Panc1 (cell line): ENCODE results near the gene FILIP1. TPM values are rescaled to one million over a fixed set of nuclear protein-coding genes. Genes with fewer than 3 reads are reported as not detected.

Source experiments
- ATAC-seq: fragments of 200-7000 bp; cut with Tn5 transposase; 2 replicates; pipeline ENCODE4 v1.9.1; 2020; ENCODE audit warnings: mild to moderate bottlenecking, moderate library complexity
- BruUV-seq: library from RNA; stranded (reverse); fragments of 400-500 nt; replicated peaks from 2 replicates; lab custom pipeline; 2021; lab: Mats Ljungman, UMichigan
- CTCF ChIA-PET: fragments of 300-600 bp; sonication (Branson Sonifier 250); formaldehyde crosslinking; loops from one replicate; lab custom pipeline; 2022; ENCODE audit warnings: antibody characterized with exemption; lab: Charles Lee
- POLR2A ChIA-PET: fragments of 300-600 bp; sonication (Branson Sonifier 250); formaldehyde crosslinking; loops from one replicate; lab custom pipeline; 2022; ENCODE audit warnings: antibody characterized with exemption; lab: Charles Lee
- DNase-seq: peaks from one replicate; pipeline ENCODE4 v3.0.0-alpha.2; 2010; ENCODE audit warnings: low read depth, low spot score
- H3K27ac ChIP-seq: 2 replicates; pipeline ENCODE4 v1.5.1; 2011; ENCODE audit warnings: mild to moderate bottlenecking, low read length, inconsistent platforms
- H3K27me3 ChIP-seq: fragments of 200-500 bp; sonication (Bioruptor generic); 2 replicates; pipeline ENCODE4 v1.6.0; 2014; ENCODE audit warnings: low read length, inconsistent platforms; ENCODE audit not compliant: control insufficient read depth, insufficient read depth
- H3K36me3 ChIP-seq: fragments of 200-500 bp; sonication (Bioruptor generic); 2 replicates; pipeline ENCODE4 v1.5.1; 2014; ENCODE audit warnings: inconsistent platforms, mild to moderate bottlenecking, low read length, moderate library complexity; ENCODE audit not compliant: control insufficient read depth, insufficient read depth
- H3K4me1 ChIP-seq: 2 replicates; pipeline ENCODE4 v1.5.1; 2011; ENCODE audit warnings: inconsistent platforms, mild to moderate bottlenecking, low read length, moderate library complexity; ENCODE audit not compliant: control insufficient read depth, insufficient read depth
- H3K4me3 ChIP-seq, 2 experiments: 2 replicates each; pipeline ENCODE4 v1.5.1; 2011 to 2012; ENCODE audit warnings: low read depth in 2 of 2, low read length in 2 of 2, mild to moderate bottlenecking in 2 of 2, inconsistent platforms in 1 of 2, moderate library complexity in 1 of 2
- H3K9me3 ChIP-seq: fragments of 200-500 bp; sonication (Bioruptor generic); 2 replicates; pipeline ENCODE4 v1.5.1; 2014; ENCODE audit warnings: low read depth, mild to moderate bottlenecking, inconsistent platforms, low read length, moderate library complexity; ENCODE audit not compliant: control insufficient read depth, insufficient read depth
- POLR2AphosphoS5 ChIP-seq: IDR thresholded peaks from 2 replicates; pipeline ENCODE4 v1.6.1; 2012; ENCODE audit warnings: mild to moderate bottlenecking, low read depth, low read length, moderate library complexity
- SIN3A ChIP-seq: IDR thresholded peaks from 2 replicates; pipeline ENCODE4 v1.6.1; 2012; ENCODE audit warnings: low read depth, mild to moderate bottlenecking, low read length, moderate library complexity, borderline replicate concordance; ENCODE audit not compliant: insufficient read depth
- TCF7L2 ChIP-seq: IDR thresholded peaks from 2 replicates; pipeline ENCODE4 v1.6.1; 2011; ENCODE audit warnings: mild to moderate bottlenecking, low read depth, low read length, inconsistent platforms
- in situ Hi-C: cut with HindIII; loops from 2 replicates; pipeline ENCODE4 v1.10.0; 2016; ENCODE audit warnings: low sequenced_read_pairs, low pct_unique_long_range_greater_than_20kb
- intact Hi-C: fragments of 100-400 bp; cut with micrococcal nuclease; formaldehyde crosslinking; loops from one replicate; pipeline ENCODE4 v1.10.0; 2022; ENCODE audit not compliant: unreplicated experiment
- total RNA-seq: library from RNA; stranded (reverse); gene quantifications from one replicate; pipeline ENCODE4 v1.2.1, GENCODE V29; 2021; ENCODE audit not compliant: unreplicated experiment
- TF ChIP-seq, protein P1 (sequence below), 2 experiments: IDR thresholded peaks; 2 replicates each; pipeline ENCODE4 v1.6.1; 2011 to 2012; ENCODE audit warnings: low read depth in 2 of 2, control low read depth in 1 of 2, low read length in 1 of 2, mild to moderate bottlenecking in 1 of 2, moderate library complexity in 1 of 2; ENCODE audit not compliant: insufficient read depth in 1 of 2
- TF ChIP-seq, protein P2 (sequence below): fragments of 450-650 bp; IDR thresholded peaks from 2 replicates; pipeline ENCODE4 v1.5.1; 2017; ENCODE audit warnings: mild to moderate bottlenecking

FILIP1 gene
- total RNA-seq, 1 experiment from 2014 or later: 0.26 TPM

DNA sequence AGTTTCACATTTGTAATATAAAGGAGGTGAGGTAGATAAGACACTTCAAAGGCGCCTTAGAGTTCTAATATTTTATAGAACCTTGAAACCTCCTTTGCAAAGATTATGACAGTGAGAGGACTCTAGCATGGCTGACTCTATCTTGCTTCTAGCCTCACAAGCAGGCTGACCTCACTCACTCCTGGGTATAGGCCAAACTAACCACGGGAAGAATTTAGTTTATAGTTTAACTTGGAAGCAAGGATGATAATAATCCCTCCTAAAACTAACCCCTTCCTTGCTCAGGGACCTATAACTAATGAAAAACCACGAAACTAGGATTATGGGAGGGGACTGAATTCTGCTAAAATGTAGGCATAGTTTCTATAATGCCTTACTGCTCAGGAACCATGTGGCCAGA is 84.3 kb downstream of the FILIP1 start:
- Histone ChIP-seq H3K4me3 (no peak overlapping the region), H3K9me3 (no peaks in the 10 kb centered on the region), H3K27me3 (no peaks in the 10 kb centered on the region), H3K36me3 (no peaks in the 10 kb centered on the region), H3K27ac (no peak overlapping the region), H3K4me1 (peaks cover 9% of the 10 kb centered on the region; the same call in 1 of the 2 replicates)
- intact Hi-C loops: no loop called here
- no peak for ATAC-seq
- CTCF ChIA-PET: no interaction called here
- no TSS peak for BruUV-seq
- TF ChIP-seq SIN3A: no peak
- no peak for TF ChIP-seq POLR2AphosphoS5
- TF ChIP-seq, protein P1, sequence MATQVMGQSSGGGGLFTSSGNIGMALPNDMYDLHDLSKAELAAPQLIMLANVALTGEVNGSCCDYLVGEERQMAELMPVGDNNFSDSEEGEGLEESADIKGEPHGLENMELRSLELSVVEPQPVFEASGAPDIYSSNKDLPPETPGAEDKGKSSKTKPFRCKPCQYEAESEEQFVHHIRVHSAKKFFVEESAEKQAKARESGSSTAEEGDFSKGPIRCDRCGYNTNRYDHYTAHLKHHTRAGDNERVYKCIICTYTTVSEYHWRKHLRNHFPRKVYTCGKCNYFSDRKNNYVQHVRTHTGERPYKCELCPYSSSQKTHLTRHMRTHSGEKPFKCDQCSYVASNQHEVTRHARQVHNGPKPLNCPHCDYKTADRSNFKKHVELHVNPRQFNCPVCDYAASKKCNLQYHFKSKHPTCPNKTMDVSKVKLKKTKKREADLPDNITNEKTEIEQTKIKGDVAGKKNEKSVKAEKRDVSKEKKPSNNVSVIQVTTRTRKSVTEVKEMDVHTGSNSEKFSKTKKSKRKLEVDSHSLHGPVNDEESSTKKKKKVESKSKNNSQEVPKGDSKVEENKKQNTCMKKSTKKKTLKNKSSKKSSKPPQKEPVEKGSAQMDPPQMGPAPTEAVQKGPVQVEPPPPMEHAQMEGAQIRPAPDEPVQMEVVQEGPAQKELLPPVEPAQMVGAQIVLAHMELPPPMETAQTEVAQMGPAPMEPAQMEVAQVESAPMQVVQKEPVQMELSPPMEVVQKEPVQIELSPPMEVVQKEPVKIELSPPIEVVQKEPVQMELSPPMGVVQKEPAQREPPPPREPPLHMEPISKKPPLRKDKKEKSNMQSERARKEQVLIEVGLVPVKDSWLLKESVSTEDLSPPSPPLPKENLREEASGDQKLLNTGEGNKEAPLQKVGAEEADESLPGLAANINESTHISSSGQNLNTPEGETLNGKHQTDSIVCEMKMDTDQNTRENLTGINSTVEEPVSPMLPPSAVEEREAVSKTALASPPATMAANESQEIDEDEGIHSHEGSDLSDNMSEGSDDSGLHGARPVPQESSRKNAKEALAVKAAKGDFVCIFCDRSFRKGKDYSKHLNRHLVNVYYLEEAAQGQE (IDR thresholded peaks at IDR 0.05; ENCODE audit: insufficient read depth in 1 of 2, low read depth in 2 of 2, low read length in 1 of 2): no peak
- TF ChIP-seq TCF7L2: no peak
- TF ChIP-seq, protein P2, sequence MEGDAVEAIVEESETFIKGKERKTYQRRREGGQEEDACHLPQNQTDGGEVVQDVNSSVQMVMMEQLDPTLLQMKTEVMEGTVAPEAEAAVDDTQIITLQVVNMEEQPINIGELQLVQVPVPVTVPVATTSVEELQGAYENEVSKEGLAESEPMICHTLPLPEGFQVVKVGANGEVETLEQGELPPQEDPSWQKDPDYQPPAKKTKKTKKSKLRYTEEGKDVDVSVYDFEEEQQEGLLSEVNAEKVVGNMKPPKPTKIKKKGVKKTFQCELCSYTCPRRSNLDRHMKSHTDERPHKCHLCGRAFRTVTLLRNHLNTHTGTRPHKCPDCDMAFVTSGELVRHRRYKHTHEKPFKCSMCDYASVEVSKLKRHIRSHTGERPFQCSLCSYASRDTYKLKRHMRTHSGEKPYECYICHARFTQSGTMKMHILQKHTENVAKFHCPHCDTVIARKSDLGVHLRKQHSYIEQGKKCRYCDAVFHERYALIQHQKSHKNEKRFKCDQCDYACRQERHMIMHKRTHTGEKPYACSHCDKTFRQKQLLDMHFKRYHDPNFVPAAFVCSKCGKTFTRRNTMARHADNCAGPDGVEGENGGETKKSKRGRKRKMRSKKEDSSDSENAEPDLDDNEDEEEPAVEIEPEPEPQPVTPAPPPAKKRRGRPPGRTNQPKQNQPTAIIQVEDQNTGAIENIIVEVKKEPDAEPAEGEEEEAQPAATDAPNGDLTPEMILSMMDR: no peak
- POLR2A ChIA-PET: no interaction called here
- no peak for DNase-seq
- in situ Hi-C loops: no loop called here

DNA sequence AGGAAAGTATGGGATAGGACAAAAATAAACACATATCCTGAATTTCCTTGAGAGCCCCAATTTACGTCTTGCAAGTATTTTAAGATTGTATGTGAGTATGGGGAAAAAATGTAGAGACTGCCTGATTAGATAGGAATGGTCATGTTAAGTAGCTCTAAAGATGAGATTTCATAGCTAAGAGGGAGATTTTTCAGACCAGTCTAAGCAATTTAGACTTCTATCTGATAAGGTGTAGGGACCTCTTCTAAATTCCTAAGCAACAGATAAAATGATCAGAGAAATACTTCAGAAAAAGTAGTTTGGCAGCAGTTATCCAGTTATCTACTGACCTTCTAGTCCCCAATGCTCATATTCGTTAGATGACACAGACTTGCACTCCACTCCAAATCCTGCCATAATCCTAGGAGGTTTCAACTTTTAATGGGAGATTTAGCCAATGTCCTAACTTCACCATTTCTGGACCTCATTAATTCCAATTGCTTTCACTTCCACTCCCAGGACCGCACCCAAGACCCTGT is 90.0 kb downstream of the FILIP1 start:
- DNase-seq: no peak
- CTCF ChIA-PET: no interaction called here

More for the DNA sequence above, 90.0 kb downstream of the FILIP1 start:
- POLR2A ChIA-PET: no interaction called here
- in situ Hi-C loops (no loop called here), intact Hi-C loops (no loop called here)
- H3K9me3 ChIP-seq: no peaks in the 10 kb centered on the region
- no peaks in the 10 kb centered on the region for H3K36me3 ChIP-seq
- no peak overlapping the region for H3K27ac ChIP-seq
- no TSS peak for BruUV-seq
- no peaks in the 10 kb centered on the region for H3K4me1 ChIP-seq
- H3K27me3 ChIP-seq: peaks cover 3% of the 10 kb centered on the region; the same call in 1 of the 2 replicates
- ATAC-seq: no peak
- TF ChIP-seq, protein P2: no peak
- TF ChIP-seq TCF7L2 (no peak), SIN3A (no peak), POLR2AphosphoS5 (no peak)
- TF ChIP-seq, protein P1 (IDR thresholded peaks at IDR 0.05; ENCODE audit: insufficient read depth in 1 of 2, low read depth in 2 of 2, low read length in 1 of 2): no peak
- no peak overlapping the region for H3K4me3 ChIP-seq
